Activated CD8-positive, alpha-beta T cell treated with anti-CD3 and anti-CD28 coated beads, Interleukin-2, amount 10 ng/mL, durations not matched to agents 7 days and 5 days (primary cell): Measurements from ENCODE around the gene C17orf58. TPM values are rescaled to one million over a fixed set of nuclear protein-coding genes. Genes with fewer than 3 reads are reported as not detected.

Source experiments
- ATAC-seq: fragments of 150-1000 bp; cut with Tn5 transposase; one replicate; pipeline ENCODE4 v1.10.0; 2021; ENCODE audit warnings: moderate library complexity
- CTCF ChIA-PET: fragments of 350-600 bp; sonication (Branson Sonifier 250); formaldehyde crosslinking; loops from one replicate; lab custom pipeline; 2021; ENCODE audit warnings: antibody characterized with exemption; lab: Charles Lee
- POLR2A ChIA-PET: fragments of 350-600 bp; sonication (Branson Sonifier 250); formaldehyde crosslinking; loops from one replicate; lab custom pipeline; 2021; ENCODE audit warnings: antibody characterized with exemption; lab: Charles Lee
- DNase-seq: peaks from one replicate; pipeline ENCODE4 v3.0.0-alpha.2; 2020
- H3K27ac Mint-ChIP-seq: one replicate; pipeline ENCODE4 v1.8.0; 2021; ENCODE audit warnings: mild to moderate bottlenecking, mixed read lengths
- H3K27me3 Mint-ChIP-seq: one replicate; pipeline ENCODE4 v1.8.0; 2021; ENCODE audit warnings: low read depth, mixed read lengths
- H3K36me3 Mint-ChIP-seq: one replicate; pipeline ENCODE4 v1.8.0; 2021; ENCODE audit warnings: low read depth, mixed read lengths
- H3K4me1 Mint-ChIP-seq: one replicate; pipeline ENCODE4 v1.8.0; 2021; ENCODE audit warnings: low read depth, mixed read lengths
- H3K4me3 Mint-ChIP-seq: one replicate; pipeline ENCODE4 v1.8.0; 2021; ENCODE audit warnings: mild to moderate bottlenecking, mixed read lengths
- H3K9me3 Mint-ChIP-seq: one replicate; pipeline ENCODE4 v1.8.0; 2022; ENCODE audit warnings: mixed read lengths; ENCODE audit not compliant: insufficient read depth
- total RNA-seq, 2 experiments: library from RNA; stranded (reverse); gene quantifications; one replicate each; pipeline ENCODE4 v1.2.3, GENCODE V29; 2021

The C17orf58 gene
- total RNA-seq, 2 experiments from 2014 or later, result 5.5 to 5.8 TPM

GRCh38 chr17:67947325-67947813 lies 48.9 kb downstream of the C17orf58 start:
- peaks cover 44% of the 10 kb centered on the region for H3K36me3 Mint-ChIP-seq
- no peak overlapping the region for H3K27ac Mint-ChIP-seq
- CTCF ChIA-PET, result interaction anchor here (1.4 to 2.3 kb wide), 2 partner anchors 12 to 64 kb away, joined by 3 to 7 read pairs; no protein-coding TSS in a partner anchor

GRCh38 chr17:67946513-67946912 lies 49.8 kb downstream of the C17orf58 start:
- H3K9me3 Mint-ChIP-seq, result no peaks in the 10 kb centered on the region
- ATAC-seq (no peak), DNase-seq (no peak)
- H3K27me3 Mint-ChIP-seq, result no peaks in the 10 kb centered on the region
- no peak overlapping the region for H3K27ac Mint-ChIP-seq
- no peak overlapping the region for H3K4me3 Mint-ChIP-seq
- ChIA-PET CTCF (interaction anchor here (1.0 to 2.3 kb wide), 3 partner anchors 13 to 65 kb away, joined by 3 to 7 read pairs (median 4); no protein-coding TSS in a partner anchor), POLR2A (interaction anchor here (1.0 kb wide), 1 partner anchor 69 kb away, joined by 5 read pairs; no protein-coding TSS in a partner anchor)
- no peaks in the 10 kb centered on the region for H3K4me1 Mint-ChIP-seq
- H3K36me3 Mint-ChIP-seq, result peaks cover 49% of the 10 kb centered on the region

More at GRCh38 chr17:67947325-67947813, 48.9 kb downstream of the C17orf58 start:
- DNase-seq, result no peak
- POLR2A ChIA-PET, result interaction anchor here (1.0 kb wide), 1 partner anchor 70 kb away, joined by 5 read pairs; no protein-coding TSS in a partner anchor
- ATAC-seq, result no peak
- no peaks in the 10 kb centered on the region for H3K9me3 Mint-ChIP-seq
- H3K27me3 Mint-ChIP-seq, result no peaks in the 10 kb centered on the region
- no peak overlapping the region for H3K4me3 Mint-ChIP-seq
- no peaks in the 10 kb centered on the region for H3K4me1 Mint-ChIP-seq

GRCh38 chr17:67944035-67944434 lies 52.2 kb downstream of the C17orf58 start:
- Mint-ChIP-seq H3K36me3 (peaks cover 58% of the 10 kb centered on the region), H3K27ac (no peak overlapping the region), H3K4me1 (no peaks in the 10 kb centered on the region), H3K9me3 (no peaks in the 10 kb centered on the region), H3K4me3 (no peak overlapping the region), H3K27me3 (no peaks in the 10 kb centered on the region)
- ChIA-PET CTCF (interaction anchor here (2.6 kb wide), 1 partner anchor 19 kb away, joined by 9 read pairs; no protein-coding TSS in a partner anchor), POLR2A (no interaction called here)
- no peak for ATAC-seq
- DNase-seq, result no peak

GRCh38 chr17:67942810-67943209 lies 53.5 kb downstream of the C17orf58 start:
- no peaks in the 10 kb centered on the region for H3K27me3 Mint-ChIP-seq
- ChIA-PET POLR2A (no interaction called here), CTCF (interaction anchor here (0.8 to 2.6 kb wide), 7 partner anchors 10 to 67 kb away, joined by 3 to 9 read pairs (median 4); no protein-coding TSS in a partner anchor)
- H3K36me3 Mint-ChIP-seq, result peaks cover 59% of the 10 kb centered on the region
- no peak for ATAC-seq
- H3K27ac Mint-ChIP-seq, result no peak overlapping the region
- no peaks in the 10 kb centered on the region for H3K9me3 Mint-ChIP-seq
- no peak for DNase-seq
- H3K4me1 Mint-ChIP-seq, result no peaks in the 10 kb centered on the region
- H3K4me3 Mint-ChIP-seq, result no peak overlapping the region

Other genes with a start within 250 kb of the C17orf58 start
- 10 to 100 TPM; 85.9 to 87.0 TPM for gene BPTF, start 171.0 kb downstream of the C17orf58 start, total RNA-seq
- 100 to 1,000 TPM; 288 to 292 TPM for gene KPNA2, start 39.3 kb upstream of the C17orf58 start, total RNA-seq